HTR-8/SVneo (cell line): ENCODE measurements around the gene NSDHL.
"Not testable (repeated sequence)": the region's sequence is repeated elsewhere in the genome, so short reads cannot be mapped to it uniquely, and the experiment has no call there.

Experiments
- DNase-seq: peaks from one replicate; pipeline ENCODE4 v3.0.0; 2011; ENCODE audit warnings: low spot score, mixed read lengths; ENCODE audit not compliant: insufficient read length
- FAIRE-seq: peaks from 2 replicates; lab custom pipeline; 2011; peaks lifted over from hg19 to GRCh38; lab: Jason Lieb, UNC

Gene NSDHL

GRCh38 chrX:152830312-152831305, at the start of gene NSDHL, which contains the start of gene CETN2:
NSDHL (plus strand) TSS chrX:152831063; CDS start chrX:152846325, 15,262 bp downstream.
CETN2 (minus strand) TSS chrX:152830757; CDS start chrX:152830710, 47 bp downstream.
- peak; percentile 88 for DNase-seq
- FAIRE-seq: peak; percentile 90

- not testable (repeated sequence) for FAIRE-seq, DNase-seq
Observed at GRCh38 chrX:152787062-152787461, 43.8 kb upstream of the NSDHL start.

- FAIRE-seq (no peak), DNase-seq (no peak)
Observed at GRCh38 chrX:152798945-152799344, 31.9 kb upstream of the NSDHL start.

- FAIRE-seq (no peak), DNase-seq (no peak)
Observed at GRCh38 chrX:152806035-152806434, 24.8 kb upstream of the NSDHL start.

GRCh38 chrX:152810403-152810802, 20.5 kb upstream of the NSDHL start:
- FAIRE-seq (no peak), DNase-seq (no peak)

- DNase-seq (no peak), FAIRE-seq (no peak)
Observed at GRCh38 chrX:152813206-152813605, 17.7 kb upstream of the NSDHL start.

GRCh38 chrX:152814048-152814447, 16.8 kb upstream of the NSDHL start:
- no peak for FAIRE-seq
- DNase-seq: no peak

GRCh38 chrX:152817078-152817764, 13.6 kb upstream of the NSDHL start:
- no peak for DNase-seq
- FAIRE-seq: no peak

GRCh38 chrX:152818356-152818755, 12.5 kb upstream of the NSDHL start:
- no peak for DNase-seq
- FAIRE-seq: no peak

GRCh38 chrX:152819266-152819665, 11.6 kb upstream of the NSDHL start:
- DNase-seq (no peak), FAIRE-seq (no peak)

GRCh38 chrX:152819732-152820131, 11.1 kb upstream of the NSDHL start:
- FAIRE-seq (no peak), DNase-seq (no peak)

GRCh38 chrX:152821145-152821765, 9.6 kb upstream of the NSDHL start:
- FAIRE-seq: no peak
- peak; percentile 23 for DNase-seq

GRCh38 chrX:152822383-152823086, 8.3 kb upstream of the NSDHL start:
- FAIRE-seq: no peak

GRCh38 chrX:152823657-152824056, 7.2 kb upstream of the NSDHL start:
- no peak for DNase-seq
- FAIRE-seq: no peak

More at GRCh38 chrX:152822383-152823086, 8.3 kb upstream of the NSDHL start:
- no peak for DNase-seq

GRCh38 chrX:152824841-152825374, 6.0 kb upstream of the NSDHL start:
- DNase-seq (no peak), FAIRE-seq (no peak)

- FAIRE-seq (no peak), DNase-seq (no peak)
Observed at GRCh38 chrX:152831391-152831790, 528 bp downstream of the NSDHL start.

- FAIRE-seq (no peak), DNase-seq (no peak)
Observed at GRCh38 chrX:152832520-152832919, 1.7 kb downstream of the NSDHL start.

GRCh38 chrX:152833378-152833777, 2.5 kb downstream of the NSDHL start:
- DNase-seq (no peak), FAIRE-seq (no peak)

- FAIRE-seq, DNase-seq: not testable (repeated sequence)
Observed at GRCh38 chrX:152835470-152835869, 4.6 kb downstream of the NSDHL start.
